K562 (cell line): Measurements from ENCODE around the gene RARA. TPM values are rescaled to one million over a fixed set of nuclear protein-coding genes. Genes with fewer than 3 reads are reported as not detected.
A peak's percentile ranks its signal among the peaks of the same experiment; 100 is the strongest.

Experiments used
- AFF4 ChIP-seq: sonication (generic); formaldehyde crosslinking; IDR thresholded peaks from 2 replicates; pipeline ENCODE4 v1.8.0; 2023; ENCODE audit warnings: mild to moderate bottlenecking, missing genetic modification reagents
- BDP1 ChIP-seq: IDR thresholded peaks from 3 replicates; pipeline ENCODE4 v1.6.1; 2011; ENCODE audit not compliant: insufficient read length, insufficient read depth
- BRD9 ChIP-seq: fragments of 450-650 bp; IDR thresholded peaks from 2 replicates; pipeline ENCODE4 v1.6.1; 2018; ENCODE audit warnings: low read depth; ENCODE audit not compliant: partially characterized antibody
- ERF ChIP-seq: fragments of 450-650 bp; formaldehyde crosslinking; IDR thresholded peaks from 2 replicates; pipeline ENCODE4 v1.4.0; 2020; ENCODE audit warnings: mild to moderate bottlenecking, mixed read lengths
- ESRRA ChIP-seq: fragments of 450-650 bp; IDR thresholded peaks from 2 replicates; pipeline ENCODE4 v1.6.1; 2014; ENCODE audit warnings: low read depth, mild to moderate bottlenecking, moderate library complexity, borderline replicate concordance
- ESRRB ChIP-seq: fragments of 250-450 bp; sonication (Bioruptor Pico); IDR thresholded peaks from 2 replicates; pipeline ENCODE4 v1.5.0; 2020; ENCODE audit warnings: mild to moderate bottlenecking, moderate library complexity, borderline replicate concordance
- ETV5 ChIP-seq: sonication (generic); formaldehyde crosslinking; IDR thresholded peaks from 2 replicates; pipeline ENCODE4 v1.4.0; 2020; ENCODE audit warnings: low read depth, mild to moderate bottlenecking, missing genetic modification reagents
- MTA1 ChIP-seq: fragments of 450-650 bp; IDR thresholded peaks from 2 replicates; pipeline ENCODE4 v1.6.1; 2017; ENCODE audit warnings: borderline replicate concordance
- NCOA1 ChIP-seq: fragments of 450-650 bp; IDR thresholded peaks from 2 replicates; pipeline ENCODE4 v1.6.1; 2016; ENCODE audit warnings: low read depth
- SP2 ChIP-seq: IDR thresholded peaks from 2 replicates; pipeline ENCODE4 v1.6.1; 2011; ENCODE audit warnings: mild to moderate bottlenecking, low read depth, low read length, moderate library complexity; ENCODE audit not compliant: poor library complexity, severe bottlenecking; ENCODE audit errors: extremely low read depth
- TCF15 ChIP-seq: fragments of 250-450 bp; sonication (Bioruptor Pico); IDR thresholded peaks from 2 replicates; pipeline ENCODE4 v1.8.0; 2022; ENCODE audit warnings: moderate library complexity, mild to moderate bottlenecking, inconsistent platforms
- TOE1 ChIP-seq, 2 experiments: fragments of 450-650 bp in 1 of 2; sonication (generic) in 1 of 2; formaldehyde crosslinking in 1 of 2; IDR thresholded peaks; 2 replicates each; pipeline versions ENCODE4 v1.7.1 to v1.8.0; 2016 to 2022; ENCODE audit warnings: borderline replicate concordance in 2 of 2, mild to moderate bottlenecking in 2 of 2, antibody characterized with exemption in 1 of 2, inconsistent platforms in 1 of 2, low read depth in 1 of 2, missing genetic modification reagents in 1 of 2, moderate library complexity in 1 of 2
- ZNF274 ChIP-seq: IDR thresholded peaks from 2 replicates; pipeline ENCODE4 v1.6.1; 2011; ENCODE audit warnings: low read depth, mild to moderate bottlenecking, low read length, moderate library complexity, borderline replicate concordance
- ZNF280B ChIP-seq: fragments of 250-450 bp; sonication (Bioruptor Pico); IDR thresholded peaks from 2 replicates; pipeline ENCODE4 v1.5.1; 2021; ENCODE audit warnings: mild to moderate bottlenecking
- ZNF696 ChIP-seq: fragments of 250-450 bp; sonication (Bioruptor Pico); conservative IDR thresholded peaks from 2 replicates; pipeline ENCODE4 v1.4.0; 2020; ENCODE audit warnings: mild to moderate bottlenecking, moderate library complexity
- ZNF707 ChIP-seq: fragments of 250-450 bp; sonication (Bioruptor Pico); conservative IDR thresholded peaks from 2 replicates; pipeline ENCODE4 v1.8.0; 2022; ENCODE audit warnings: inconsistent platforms, mild to moderate bottlenecking, moderate library complexity
- ZSCAN29 ChIP-seq: fragments of 450-650 bp; IDR thresholded peaks from 2 replicates; pipeline ENCODE4 v1.6.1; 2017
- polyA plus RNA-seq, 8 experiments: library from polyadenylated mRNA; depleted of rRNA in 4 of 8; stranded (reverse) in 5 of 8; unstranded in 3 of 8; fragments of >200 nt; fragmentation: Nextera tagmentation in 2 of 8; fragmentation: Illumina TruSeq in 1 of 8; extraction: Ambion mirVana in 2 of 8; extraction: Trizol in 1 of 8; gene quantifications; 2 replicates each; pipeline versions ENCODE4 v1.2.1 to v1.2.3, GENCODE V29; 2011 to 2014; ENCODE audit warnings: inconsistent platforms in 1 of 8, missing spikeins in 1 of 8
- total RNA-seq, 7 experiments: library from RNA; depleted of rRNA in 6 of 7; stranded (reverse); fragments of >200 nt in 6 of 7; fragmentation: Illumina TruSeq in 2 of 7; extraction: Trizol in 2 of 7; gene quantifications; 2 replicates each; pipeline versions ENCODE4 v1.2.1 to v1.2.3, GENCODE V29; 2011 to 2021; ENCODE audit warnings: low replicate concordance in 1 of 7
- TF ChIP-seq, protein P1 (sequence below): fragments of 250-450 bp; sonication (Bioruptor Pico); IDR thresholded peaks from 2 replicates; pipeline ENCODE4 v1.5.0; 2021

The RARA gene
- total and polyA plus RNA-seq, 9 of the 15 experiments (the other 6 are each of a cell fraction or from before 2014, with no cell fraction given), result 0.10 to 28.0 (median 7.9) TPM

DNA sequence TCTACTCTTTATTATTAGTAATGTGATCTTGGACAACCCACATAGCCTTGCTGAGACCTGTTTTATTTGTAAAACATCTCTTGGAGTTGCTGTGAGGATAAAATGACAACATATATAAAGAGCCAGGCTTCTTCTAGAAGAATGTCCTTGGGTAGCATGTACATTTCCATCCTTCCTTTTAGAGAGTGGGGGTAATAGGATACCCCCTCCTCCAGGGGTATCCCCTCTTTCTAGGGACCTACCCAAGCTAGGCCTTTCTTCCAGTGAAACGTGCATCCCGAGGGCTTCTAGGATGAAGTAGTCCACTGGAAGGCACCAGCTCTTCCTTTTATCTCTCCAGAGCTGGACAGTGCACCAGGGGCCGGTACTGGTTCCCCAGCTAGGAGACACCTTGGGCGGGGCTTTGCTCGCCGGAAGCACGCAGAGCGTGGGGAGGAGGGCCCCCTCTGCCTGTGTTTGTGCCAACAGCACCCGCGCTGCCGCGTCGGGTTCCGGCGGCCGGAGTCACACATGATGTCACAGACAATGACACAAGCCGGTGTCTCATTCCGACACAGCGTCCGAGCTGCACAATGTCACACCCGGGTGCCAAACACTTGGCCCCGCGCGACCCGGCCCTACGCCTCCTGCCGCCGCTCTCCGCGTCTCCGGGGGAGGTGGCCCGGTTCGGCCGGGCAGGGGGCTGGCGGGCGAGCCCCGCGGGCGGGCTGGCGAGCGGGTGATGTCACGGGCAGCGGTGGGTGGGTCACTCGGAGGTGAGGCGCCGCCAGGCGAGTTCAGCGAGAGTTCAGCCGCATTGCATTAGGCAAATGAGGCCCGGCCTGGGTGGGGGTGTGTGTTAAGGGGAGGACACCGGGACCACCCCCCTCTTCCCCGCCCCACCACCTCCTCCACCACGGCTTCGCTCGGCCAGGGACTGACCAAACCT, 32.2 kb downstream of the RARA start (continued):
- TF ChIP-seq ETV5, result peak; percentile 71
- TF ChIP-seq BDP1, result no peak
- no peak for TF ChIP-seq ZNF696 (CRISPR knock-in tag)
- no peak for TF ChIP-seq BRD9
- no peak for TF ChIP-seq ZNF280B (CRISPR knock-in tag)
- TF ChIP-seq NCOA1, result peak; percentile 86
- no peak for TF ChIP-seq MTA1
- no peak for TF ChIP-seq ESRRB
- no peak for TF ChIP-seq ZSCAN29
- TF ChIP-seq ZNF707 (CRISPR knock-in tag), result no peak
- TF ChIP-seq TOE1 (IDR thresholded peaks at IDR 0.05; ENCODE audit: borderline replicate concordance), result no peak
- TF ChIP-seq TOE1 (CRISPR knock-in tag; IDR thresholded peaks at IDR 0.05; ENCODE audit: borderline replicate concordance, low read depth), result no peak
- no peak for TF ChIP-seq TCF15
- TF ChIP-seq, protein P1, sequence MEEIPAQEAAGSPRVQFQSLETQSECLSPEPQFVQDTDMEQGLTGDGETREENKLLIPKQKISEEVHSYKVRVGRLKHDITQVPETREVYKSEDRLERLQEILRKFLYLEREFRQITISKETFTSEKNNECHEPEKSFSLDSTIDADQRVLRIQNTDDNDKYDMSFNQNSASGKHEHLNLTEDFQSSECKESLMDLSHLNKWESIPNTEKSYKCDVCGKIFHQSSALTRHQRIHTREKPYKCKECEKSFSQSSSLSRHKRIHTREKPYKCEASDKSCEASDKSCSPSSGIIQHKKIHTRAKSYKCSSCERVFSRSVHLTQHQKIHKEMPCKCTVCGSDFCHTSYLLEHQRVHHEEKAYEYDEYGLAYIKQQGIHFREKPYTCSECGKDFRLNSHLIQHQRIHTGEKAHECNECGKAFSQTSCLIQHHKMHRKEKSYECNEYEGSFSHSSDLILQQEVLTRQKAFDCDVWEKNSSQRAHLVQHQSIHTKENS (CRISPR knock-in tag), result no peak
- TF ChIP-seq AFF4 (CRISPR knock-in tag), result no peak
- TF ChIP-seq SP2, result no peak
- TF ChIP-seq ZNF274, result no peak
- peak; percentile 76 for TF ChIP-seq ESRRA
- no peak for TF ChIP-seq ERF (CRISPR knock-in tag)
